ENCODE measurements around the gene GPR63.

GPR63 gene

DNA sequence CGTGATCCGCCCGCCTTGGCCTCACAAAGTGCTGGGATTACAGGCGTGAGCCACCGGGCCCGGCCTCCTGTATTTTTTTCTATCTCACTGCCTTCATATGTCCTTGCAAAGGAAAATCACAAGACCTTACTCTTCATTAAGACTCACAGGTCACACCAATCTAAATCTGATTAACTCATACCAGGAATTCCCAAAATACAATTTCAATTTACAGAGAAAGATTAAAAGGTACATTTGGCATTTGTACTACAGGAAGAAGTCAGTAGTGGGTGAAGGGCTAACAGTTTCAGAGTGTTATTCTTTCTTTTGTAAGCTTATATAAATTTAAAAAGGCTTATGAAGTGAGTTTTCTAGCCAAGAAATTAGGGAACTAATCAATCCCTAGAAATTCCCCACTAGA is 87.4 kb downstream of the GPR63 start:
- DNase-seq, result no peak

Measured in NCI-H446 (cell line).